ENCODE results near the gene NOL7. TPM values are rescaled to one million over a fixed set of nuclear protein-coding genes. Genes with fewer than 3 reads are reported as not detected.

The NOL7 gene
- polyA plus RNA-seq, 3 donors = 22.7 to 58.5 (median 56.9) TPM

DNA sequence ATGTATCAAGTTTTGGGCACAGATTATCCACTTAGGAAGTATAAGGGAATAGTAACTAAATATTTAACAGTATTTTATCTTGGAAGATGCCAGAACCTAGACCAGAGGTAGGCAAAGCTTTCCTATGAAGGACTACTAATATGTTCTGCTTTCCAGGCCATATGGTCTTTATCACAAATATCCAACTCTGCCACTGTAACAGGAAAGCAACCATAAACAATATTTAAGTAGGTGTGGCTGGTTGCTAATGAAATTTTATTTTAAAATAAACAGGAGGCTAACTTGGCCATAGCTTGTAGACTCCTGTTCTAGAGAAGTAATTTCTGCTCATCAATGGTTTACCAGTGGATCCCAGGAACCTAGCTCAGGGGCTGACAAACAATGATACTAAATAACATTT, 39.4 kb downstream of the NOL7 start:
- Histone ChIP-seq H2AFZ (ENCODE audit: insufficient read depth, low read depth, low read length, poor library complexity, severe bottlenecking) (no peak overlapping the region), H3K9me3 (replicated peaks in 1 of 2; ENCODE audit: control insufficient read depth in 1 of 2, insufficient read depth in 1 of 2, low read length in 2 of 2) (no peaks in the 10 kb centered on the region), H3K36me3 (replicated peaks in 1 of 2; ENCODE audit: control insufficient read depth in 1 of 2, insufficient read depth in 2 of 2, low read length in 2 of 2) (peaks cover 6 to 50% of the 10 kb centered on the region in 2 donors), H3K4me2 (replicated peaks; ENCODE audit: extremely low read depth, low read length, poor library complexity, severe bottlenecking) (no peak overlapping the region), H3K9ac (ENCODE audit: insufficient read depth, low read length, poor library complexity, severe bottlenecking) (no peak overlapping the region), H3K27ac (ENCODE audit: low read depth in 1 of 2, low read length in 2 of 2) (no peak overlapping the region), H3K4me1 (ENCODE audit: control insufficient read depth in 1 of 2, insufficient read depth in 2 of 2, low read length in 2 of 2) (no peaks in the 10 kb centered on the region), H4K20me1 (ENCODE audit: insufficient read depth, low read length) (peaks cover 19% of the 10 kb centered on the region), H3K79me2 (ENCODE audit: insufficient read depth, low read length) (peaks cover 60% of the 10 kb centered on the region), H3K4me3 (replicated peaks in 1 of 3; ENCODE audit: low read depth in 2 of 3, low read length in 3 of 3) (no peak overlapping the region), H3K27me3 (ENCODE audit: control insufficient read depth in 2 of 2, insufficient read depth in 2 of 2, low read length in 2 of 2) (no peaks in the 10 kb centered on the region)
- no peak for DNase-seq
- Mint-ChIP-seq H3K4me1 (no peaks in the 10 kb centered on the region), H3K27ac (no peak overlapping the region), H3K4me3 (no peak overlapping the region), H3K9me3 (peaks cover 0 to 3% (median 0%) of the 10 kb centered on the region in 7 donors), H3K36me3 (peaks cover 31 to 37% of the 10 kb centered on the region in 2 donors), H3K27me3 (ENCODE audit: low read depth in 3 of 3) (no peaks in the 10 kb centered on the region)
- intact Hi-C loops (cut with micrococcal nuclease) = no loop called here
- TF ChIP-seq, protein P1, sequence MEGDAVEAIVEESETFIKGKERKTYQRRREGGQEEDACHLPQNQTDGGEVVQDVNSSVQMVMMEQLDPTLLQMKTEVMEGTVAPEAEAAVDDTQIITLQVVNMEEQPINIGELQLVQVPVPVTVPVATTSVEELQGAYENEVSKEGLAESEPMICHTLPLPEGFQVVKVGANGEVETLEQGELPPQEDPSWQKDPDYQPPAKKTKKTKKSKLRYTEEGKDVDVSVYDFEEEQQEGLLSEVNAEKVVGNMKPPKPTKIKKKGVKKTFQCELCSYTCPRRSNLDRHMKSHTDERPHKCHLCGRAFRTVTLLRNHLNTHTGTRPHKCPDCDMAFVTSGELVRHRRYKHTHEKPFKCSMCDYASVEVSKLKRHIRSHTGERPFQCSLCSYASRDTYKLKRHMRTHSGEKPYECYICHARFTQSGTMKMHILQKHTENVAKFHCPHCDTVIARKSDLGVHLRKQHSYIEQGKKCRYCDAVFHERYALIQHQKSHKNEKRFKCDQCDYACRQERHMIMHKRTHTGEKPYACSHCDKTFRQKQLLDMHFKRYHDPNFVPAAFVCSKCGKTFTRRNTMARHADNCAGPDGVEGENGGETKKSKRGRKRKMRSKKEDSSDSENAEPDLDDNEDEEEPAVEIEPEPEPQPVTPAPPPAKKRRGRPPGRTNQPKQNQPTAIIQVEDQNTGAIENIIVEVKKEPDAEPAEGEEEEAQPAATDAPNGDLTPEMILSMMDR (IDR thresholded peaks at IDR 0.05) = no peak

DNA sequence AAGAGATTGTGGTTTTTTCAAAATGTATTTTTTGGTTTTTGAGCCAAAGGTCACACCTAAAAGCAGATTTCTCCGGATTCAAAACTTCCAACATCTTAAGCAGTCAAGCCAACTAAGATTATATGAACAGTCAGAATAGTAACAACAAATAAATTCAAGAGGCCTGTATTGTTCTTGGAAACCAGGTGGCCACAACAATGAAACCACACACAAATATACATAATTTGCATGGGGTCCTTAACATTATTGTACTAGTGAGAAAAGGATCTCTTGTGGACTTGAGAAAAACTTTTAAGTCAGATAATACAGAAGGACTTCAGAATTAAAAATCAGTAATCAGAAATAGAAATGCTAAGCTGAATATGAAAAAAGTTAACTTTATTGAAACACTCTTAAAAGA, 40.6 kb downstream of the NOL7 start:
- Histone ChIP-seq H3K27me3 (ENCODE audit: control insufficient read depth in 2 of 2, insufficient read depth in 2 of 2, low read length in 2 of 2) (no peaks in the 10 kb centered on the region), H3K9me3 (replicated peaks in 1 of 2; ENCODE audit: control insufficient read depth in 1 of 2, insufficient read depth in 1 of 2, low read length in 2 of 2) (no peaks in the 10 kb centered on the region), H2AFZ (ENCODE audit: insufficient read depth, low read depth, low read length, poor library complexity, severe bottlenecking) (no peak overlapping the region), H3K36me3 (replicated peaks in 1 of 2; ENCODE audit: control insufficient read depth in 1 of 2, insufficient read depth in 2 of 2, low read length in 2 of 2) (peaks cover 5 to 44% of the 10 kb centered on the region in 2 donors), H3K4me2 (replicated peaks; ENCODE audit: extremely low read depth, low read length, poor library complexity, severe bottlenecking) (no peak overlapping the region), H3K4me1 (ENCODE audit: control insufficient read depth in 1 of 2, insufficient read depth in 2 of 2, low read length in 2 of 2) (no peaks in the 10 kb centered on the region), H3K4me3 (replicated peaks in 1 of 3; ENCODE audit: low read depth in 2 of 3, low read length in 3 of 3) (no peak overlapping the region), H3K79me2 (ENCODE audit: insufficient read depth, low read length) (peaks cover 72% of the 10 kb centered on the region), H4K20me1 (ENCODE audit: insufficient read depth, low read length) (peaks cover 31% of the 10 kb centered on the region), H3K27ac (ENCODE audit: low read depth in 1 of 2, low read length in 2 of 2) (no peak overlapping the region), H3K9ac (ENCODE audit: insufficient read depth, low read length, poor library complexity, severe bottlenecking) (no peak overlapping the region)
- no peak overlapping the region for H3K4me3 Mint-ChIP-seq
- H3K36me3 Mint-ChIP-seq = peaks cover 22 to 30% of the 10 kb centered on the region in 2 donors
- H3K27me3 Mint-ChIP-seq (ENCODE audit: low read depth in 3 of 3) = peaks cover 0 to 2% (median 0%) of the 10 kb centered on the region in 3 donors
- no peak overlapping the region for H3K27ac Mint-ChIP-seq
- TF ChIP-seq, protein P1 (IDR thresholded peaks at IDR 0.05) = no peak
- no CpG with 5 or more reads among the region's 1 CpG for WGBS (ENCODE audit: insufficient coverage)
- intact Hi-C loops (cut with micrococcal nuclease) = no loop called here
- H3K4me1 Mint-ChIP-seq = peaks cover 7% of the 10 kb centered on the region
- DNase-seq = no peak
- H3K9me3 Mint-ChIP-seq = peaks cover 0 to 3% (median 0%) of the 10 kb centered on the region in 7 donors

Measured in CD14-positive monocyte (primary cell).